ENCODE measurements around the gene ATP6V0A4.

DNA sequence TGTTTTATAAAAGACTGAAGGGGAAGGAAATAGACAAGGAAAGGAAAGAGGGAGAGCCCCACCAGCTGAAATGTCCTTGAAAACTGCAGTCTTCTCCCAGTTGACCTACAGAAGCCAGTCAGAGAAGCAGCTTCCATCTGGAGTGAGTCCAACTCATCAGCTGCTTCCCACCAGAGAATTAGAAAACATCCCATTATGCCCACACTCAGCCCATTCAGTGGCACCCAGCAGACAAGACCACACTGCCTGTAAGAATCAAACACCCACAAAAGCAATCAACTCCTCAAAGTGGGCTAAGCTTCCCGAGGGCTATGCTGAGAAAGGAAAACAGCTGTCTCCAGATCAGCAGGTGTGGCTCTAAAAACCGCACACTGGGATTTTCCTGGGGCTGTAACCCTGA lies 29.8 kb downstream of the ATP6V0A4 start:
- TF ChIP-seq POU2F2 (IDR thresholded peaks at IDR 0.05; ENCODE audit: low read depth, low read length) (no peak), POLR2A (IDR thresholded peaks at IDR 0.05; ENCODE audit: low read depth, low read length) (no peak), POLR2AphosphoS5 (IDR thresholded peaks at IDR 0.05; ENCODE audit: low read depth, low read length) (no peak), SPI1 (IDR thresholded peaks at IDR 0.05; ENCODE audit: low read depth, low read length) (no peak), TAF1 (IDR thresholded peaks at IDR 0.05; ENCODE audit: low read depth, low read length) (no peak)
